Mesodermal cell (in vitro differentiated cells): Measurements from ENCODE around the gene MAML3.

ENCODE experiments used
- H3K27ac ChIP-seq: 2 replicates; pipeline ENCODE4 v1.7.0; 2013; ENCODE audit warnings: mild to moderate bottlenecking, low read depth, low read length, moderate library complexity; ENCODE audit not compliant: severe bottlenecking
- H3K36me3 ChIP-seq: 2 replicates; pipeline ENCODE4 v1.7.1; 2013; ENCODE audit warnings: mild to moderate bottlenecking, low read length, moderate library complexity; ENCODE audit not compliant: control insufficient read depth, insufficient read depth
- H3K4me1 ChIP-seq: one replicate; pipeline ENCODE4 v1.7.1; 2013; ENCODE audit warnings: mild to moderate bottlenecking, low read length; ENCODE audit not compliant: insufficient read depth, control insufficient read depth, poor library complexity, severe bottlenecking
- H3K4me3 ChIP-seq: 2 replicates; pipeline ENCODE4 v1.7.0; 2013; ENCODE audit warnings: low read length, control low read depth, mild to moderate bottlenecking; ENCODE audit not compliant: insufficient read depth, poor library complexity, severe bottlenecking; ENCODE audit errors: extremely low read depth
- H3K9me3 ChIP-seq: 2 replicates; pipeline ENCODE4 v1.7.1; 2013; ENCODE audit warnings: mild to moderate bottlenecking, low read length, moderate library complexity; ENCODE audit not compliant: control insufficient read depth
- WGBS, 2 experiments: methylation state at CpG; one replicate each; pipeline ENCODE4 v1.1.5; 2013; ENCODE audit warnings: missing lambda C conversion rate in 2 of 2; ENCODE audit not compliant: insufficient coverage in 2 of 2; 5-methylcytosine and 5-hydroxymethylcytosine counted together

The MAML3 gene

GRCh38 chr4:140156529-140157171, 2.7 kb upstream of the MAML3 start:
- Histone ChIP-seq H3K36me3 (no peaks in the 10 kb centered on the region), H3K9me3 (no peaks in the 10 kb centered on the region), H3K27ac (no peak overlapping the region), H3K4me1 (no peaks in the 10 kb centered on the region), H3K4me3 (no peak overlapping the region)
- WGBS, 2 experiments: 92 to 100% methylated on average over 1 to 2 of the region's 4 CpGs

DNA sequence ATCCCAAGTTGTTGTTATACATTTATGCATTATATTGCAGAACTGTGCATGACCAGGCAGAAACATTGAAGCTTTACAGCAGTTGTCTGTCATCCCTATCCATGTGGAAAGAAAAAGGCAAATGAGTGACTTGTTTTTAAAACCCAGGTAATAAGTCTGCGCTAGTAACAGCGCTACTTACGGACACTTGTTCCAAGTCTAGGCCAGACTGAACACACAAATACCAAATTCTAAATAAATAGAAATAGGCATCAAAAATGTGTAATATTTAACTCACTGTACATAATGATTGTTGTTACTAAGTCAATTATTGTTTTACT, 548 bp upstream of the MAML3 start:
- Histone ChIP-seq H3K9me3 (no peaks in the 10 kb centered on the region), H3K27ac (peak overlapping the region; percentile 96), H3K4me1 (peaks cover 4% of the 10 kb centered on the region), H3K4me3 (peak overlapping the region; percentile 95), H3K36me3 (no peaks in the 10 kb centered on the region)
- WGBS, 2 experiments: no CpG with 5 or more reads among the region's 3 CpGs

DNA sequence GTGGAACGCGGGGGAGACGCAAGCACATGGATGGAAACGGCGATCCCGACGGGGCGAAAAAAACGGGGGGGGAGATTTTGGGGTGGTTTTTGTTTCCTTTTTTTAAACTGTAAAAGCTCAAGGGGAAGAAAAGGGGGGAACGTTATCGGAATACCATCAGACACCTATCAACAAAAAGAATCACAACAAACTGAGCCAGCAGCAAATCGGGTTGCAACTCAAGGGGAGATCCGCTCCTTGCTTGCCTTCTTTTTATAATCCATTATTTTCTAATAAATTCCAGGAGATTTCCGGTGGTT, 616 bp downstream of the MAML3 start:
- H3K9me3 ChIP-seq: no peaks in the 10 kb centered on the region
- H3K36me3 ChIP-seq: no peaks in the 10 kb centered on the region
- H3K4me1 ChIP-seq: peaks cover 16% of the 10 kb centered on the region
- H3K27ac ChIP-seq: peak overlapping the region; percentile 96
- 0% methylated on average over 3 to 5 of the region's 14 CpGs for WGBS, 2 experiments
- peak overlapping the region; percentile 95 for H3K4me3 ChIP-seq

GRCh38 chr4:140152751-140153418, 1.1 kb downstream of the MAML3 start:
- Histone ChIP-seq H3K36me3 (no peaks in the 10 kb centered on the region), H3K4me1 (peaks cover 17% of the 10 kb centered on the region), H3K27ac (peak overlapping the region; percentile 96), H3K4me3 (peak overlapping the region; percentile 95), H3K9me3 (no peaks in the 10 kb centered on the region)
- WGBS, 2 experiments: 0% methylated on average over 37 to 41 of the region's 54 CpGs

DNA sequence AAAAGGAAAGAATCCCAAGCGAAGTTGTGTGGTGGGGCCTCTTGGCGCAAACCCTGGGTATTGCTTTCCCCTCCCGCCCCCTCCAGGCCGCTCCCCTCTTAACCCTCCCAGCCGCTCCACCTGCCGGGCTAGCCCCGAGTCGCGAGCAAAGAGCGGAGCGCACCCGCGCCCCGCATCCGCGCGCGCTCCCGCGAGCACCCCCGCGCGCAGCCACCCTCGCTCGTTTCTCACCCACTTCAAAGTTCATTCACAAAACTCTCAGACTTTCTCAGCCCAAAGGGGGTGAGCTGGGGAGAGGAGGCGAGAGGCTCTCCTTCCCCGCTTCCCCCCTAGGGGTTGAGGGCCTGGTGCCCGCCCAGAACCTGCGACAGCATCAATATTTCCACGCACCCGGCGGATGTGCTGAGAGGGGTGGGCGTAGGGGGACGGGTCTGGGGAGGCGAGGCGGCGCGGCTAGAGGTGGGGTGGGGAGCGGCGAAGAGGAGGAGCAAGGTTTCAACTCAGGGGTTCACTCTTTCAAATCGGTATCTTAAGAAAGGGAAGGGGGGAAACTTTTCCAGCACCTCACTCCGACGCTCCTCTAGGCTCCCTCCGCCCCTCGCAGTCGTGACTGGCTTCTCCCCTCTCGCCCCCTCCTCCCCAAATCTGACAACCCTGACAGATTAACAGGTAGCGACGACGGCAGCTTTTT, 1.8 kb downstream of the MAML3 start:
- Histone ChIP-seq H3K9me3 (no peaks in the 10 kb centered on the region), H3K36me3 (no peaks in the 10 kb centered on the region), H3K27ac (peak overlapping the region; percentile 96), H3K4me3 (peak overlapping the region; percentile 95), H3K4me1 (peaks cover 17% of the 10 kb centered on the region)
- 0 to 1% methylated on average over 14 to 25 of the region's 50 CpGs for WGBS, 2 experiments

- Histone ChIP-seq H3K4me1 (peaks cover 17% of the 10 kb centered on the region), H3K27ac (peak overlapping the region; percentile 96), H3K4me3 (peak overlapping the region; percentile 95), H3K9me3 (no peaks in the 10 kb centered on the region), H3K36me3 (no peaks in the 10 kb centered on the region)
- WGBS, 2 experiments: 0 to 5% methylated on average over 2 to 4 of the region's 11 CpGs
These were observed 2.3 kb downstream of the MAML3 start for GRCh38 chr4:140151699-140152012.

GRCh38 chr4:140150886-140151698, 2.9 kb downstream of the MAML3 start:
- Histone ChIP-seq H3K9me3 (no peaks in the 10 kb centered on the region), H3K4me3 (peak overlapping the region; percentile 95), H3K36me3 (no peaks in the 10 kb centered on the region), H3K27ac (peak overlapping the region; percentile 96), H3K4me1 (peaks cover 17% of the 10 kb centered on the region)
- 0 to 1% methylated on average over 22 to 44 of the region's 84 CpGs for WGBS, 2 experiments

GRCh38 chr4:140150636-140150885, 3.4 kb downstream of the MAML3 start:
- Histone ChIP-seq H3K4me3 (peak overlapping the region; percentile 95), H3K27ac (peak overlapping the region; percentile 96), H3K9me3 (no peaks in the 10 kb centered on the region), H3K4me1 (peaks cover 17% of the 10 kb centered on the region), H3K36me3 (no peaks in the 10 kb centered on the region)
- 0% methylated on average over 5 to 8 of the region's 13 CpGs for WGBS, 2 experiments

DNA sequence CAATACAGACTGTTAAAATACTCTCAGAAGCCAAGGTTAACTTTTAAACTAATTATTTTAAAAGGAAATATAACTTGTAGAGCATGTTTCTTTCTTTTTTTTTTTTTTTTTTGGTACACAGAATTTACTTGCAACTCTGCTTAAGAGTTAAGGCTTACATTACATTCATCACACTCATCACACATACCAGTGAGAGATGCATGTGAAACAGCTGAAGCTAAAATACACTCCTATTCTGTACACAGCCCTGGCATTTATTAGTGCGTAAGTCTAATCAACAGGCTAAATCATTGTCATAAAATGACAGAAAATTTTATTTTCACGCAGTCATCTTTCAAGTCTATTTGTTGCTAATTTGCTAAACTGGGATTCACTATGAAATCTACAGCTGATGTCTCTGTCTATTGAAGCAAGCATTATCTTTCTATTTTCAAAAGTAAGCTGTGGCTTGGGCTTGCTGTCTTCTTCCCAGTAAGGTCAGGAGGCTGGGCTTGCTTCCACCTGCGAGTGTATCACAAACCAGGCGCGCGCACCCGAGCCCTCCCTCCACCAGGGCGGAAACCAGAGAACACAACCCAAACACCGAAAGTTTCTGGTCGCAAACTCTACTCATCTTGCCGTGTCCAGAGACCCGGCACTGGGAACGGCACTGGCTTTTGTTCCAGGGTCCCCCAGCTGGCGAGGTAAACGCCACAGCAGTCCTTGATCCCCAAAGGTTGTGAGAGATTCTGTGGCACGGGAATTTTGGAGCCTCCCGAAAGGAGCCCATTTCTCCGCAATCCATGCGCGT, 3.9 kb downstream of the MAML3 start:
- Histone ChIP-seq H3K27ac (peak overlapping the region; percentile 96), H3K9me3 (no peaks in the 10 kb centered on the region), H3K4me1 (peaks cover 17% of the 10 kb centered on the region), H3K36me3 (no peaks in the 10 kb centered on the region), H3K4me3 (peak overlapping the region; percentile 95)
- 1 to 2% methylated on average over 16 to 18 of the region's 20 CpGs for whole genome bisulfite sequencing, 2 experiments

DNA sequence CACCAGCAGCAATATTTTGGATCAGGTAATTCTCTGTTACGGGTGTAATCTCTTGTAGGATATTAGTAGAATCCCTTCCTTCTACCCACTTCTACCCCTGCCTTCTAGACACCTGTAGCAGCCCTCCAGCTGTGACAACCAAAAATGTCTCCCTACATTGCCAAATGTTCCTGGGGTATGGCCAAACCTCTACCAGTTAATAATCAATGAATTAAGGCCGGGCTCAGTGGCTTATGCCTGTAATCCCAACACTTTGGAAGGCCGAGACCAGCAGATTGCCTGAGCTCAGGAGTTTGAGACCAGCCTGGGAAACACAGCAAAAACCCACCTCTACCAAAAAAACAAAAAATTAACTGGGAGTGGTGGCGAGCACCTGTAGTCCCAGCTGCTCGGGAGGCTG, 9.9 kb downstream of the MAML3 start:
- WGBS, 2 experiments: 65 to 86% methylated on average over 2 of the region's 5 CpGs
- Histone ChIP-seq H3K36me3 (no peaks in the 10 kb centered on the region), H3K9me3 (no peaks in the 10 kb centered on the region), H3K4me3 (no peak overlapping the region), H3K27ac (no peak overlapping the region), H3K4me1 (peaks cover 8% of the 10 kb centered on the region)
